Effector memory CD8-positive, alpha-beta T cell (primary cell): ENCODE measurements around the gene ASPRV1.
A peak's percentile ranks its signal among the peaks of the same experiment; 100 is the strongest.

Source experiments
- ATAC-seq: fragments of 150-1000 bp; cut with Tn5 transposase; replicated peaks from 2 replicates; pipeline ENCODE4 v1.10.0; 2021; ENCODE audit warnings: mild to moderate bottlenecking, moderate library complexity
- DNase-seq, 3 experiments: peaks; one replicate each; pipeline ENCODE4 v3.0.0; 2021
- H3K27ac Mint-ChIP-seq, 2 donors: one replicate each; pipeline ENCODE4 v1.8.0; 2022; ENCODE audit warnings: mild to moderate bottlenecking in 2 of 2, mixed read lengths in 2 of 2, moderate library complexity in 2 of 2
- H3K27me3 Mint-ChIP-seq, 2 donors: one replicate each; pipeline ENCODE4 v1.8.0; 2022; ENCODE audit warnings: mixed read lengths in 2 of 2
- H3K36me3 Mint-ChIP-seq: one replicate; pipeline ENCODE4 v1.8.0; 2022; ENCODE audit warnings: mild to moderate bottlenecking, moderate library complexity, mixed read lengths; ENCODE audit not compliant: insufficient read depth
- H3K4me1 Mint-ChIP-seq, 2 donors: one replicate each; pipeline ENCODE4 v1.8.0; 2022; ENCODE audit warnings: low read depth in 2 of 2, mixed read lengths in 2 of 2
- H3K4me3 Mint-ChIP-seq, 2 donors: one replicate each; pipeline ENCODE4 v1.8.0; 2022; ENCODE audit warnings: mild to moderate bottlenecking in 2 of 2, mixed read lengths in 2 of 2, moderate library complexity in 2 of 2
- H3K9me3 Mint-ChIP-seq, 2 donors: one replicate each; pipeline ENCODE4 v1.8.0; 2022; ENCODE audit warnings: mixed read lengths in 2 of 2

Gene ASPRV1

DNA sequence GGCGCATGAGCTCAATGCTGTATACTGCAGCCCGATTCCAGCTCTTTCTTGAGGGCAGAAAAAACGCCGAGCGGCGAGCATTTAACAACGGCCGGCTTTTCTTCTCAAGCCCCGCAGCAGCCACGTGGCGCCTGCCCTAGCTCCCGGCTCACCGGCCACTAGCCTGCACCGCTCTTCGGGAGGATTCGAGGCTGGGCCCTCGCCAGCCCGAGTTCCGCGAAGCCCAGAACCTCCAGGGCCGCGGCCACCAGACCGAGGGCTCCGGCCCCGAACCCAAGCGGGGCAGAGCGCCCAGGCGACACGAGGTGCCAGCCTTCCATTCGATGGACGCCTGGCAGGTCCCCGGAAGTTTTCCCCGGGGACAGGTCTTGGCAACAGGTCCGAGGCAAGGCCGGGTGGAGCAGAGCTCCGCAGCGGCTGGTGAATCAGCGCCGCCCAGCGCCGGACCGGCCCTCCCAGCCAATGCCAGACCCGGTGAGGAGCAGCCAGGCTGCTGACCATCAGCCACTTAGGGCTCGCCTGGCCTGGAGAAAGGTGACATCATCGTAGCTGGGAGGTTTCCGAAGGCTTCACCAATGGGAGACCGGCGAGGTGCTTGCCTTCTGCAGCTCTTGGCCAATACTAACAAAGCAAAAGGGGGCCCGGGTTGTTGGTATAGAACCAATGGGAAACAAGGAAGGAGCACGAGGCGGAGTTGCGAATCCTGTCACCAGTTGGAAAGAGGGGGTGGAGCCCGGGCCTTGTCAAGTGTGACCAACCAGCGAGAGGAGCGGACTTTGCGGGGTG, 47.1 kb downstream of the ASPRV1 start:
- Mint-ChIP-seq H3K4me1 (peaks cover 11% of the 10 kb centered on the region in 2 donors), H3K36me3 (peaks cover 49% of the 10 kb centered on the region), H3K27ac (peak overlapping the region; percentile 87 to 93), H3K4me3 (peak overlapping the region; percentile 85 to 86), H3K27me3 (no peaks in the 10 kb centered on the region), H3K9me3 (no peaks in the 10 kb centered on the region)
- ATAC-seq (peak; percentile 87), DNase-seq (peak in 1 of 3 experiments; percentile 100)

DNA sequence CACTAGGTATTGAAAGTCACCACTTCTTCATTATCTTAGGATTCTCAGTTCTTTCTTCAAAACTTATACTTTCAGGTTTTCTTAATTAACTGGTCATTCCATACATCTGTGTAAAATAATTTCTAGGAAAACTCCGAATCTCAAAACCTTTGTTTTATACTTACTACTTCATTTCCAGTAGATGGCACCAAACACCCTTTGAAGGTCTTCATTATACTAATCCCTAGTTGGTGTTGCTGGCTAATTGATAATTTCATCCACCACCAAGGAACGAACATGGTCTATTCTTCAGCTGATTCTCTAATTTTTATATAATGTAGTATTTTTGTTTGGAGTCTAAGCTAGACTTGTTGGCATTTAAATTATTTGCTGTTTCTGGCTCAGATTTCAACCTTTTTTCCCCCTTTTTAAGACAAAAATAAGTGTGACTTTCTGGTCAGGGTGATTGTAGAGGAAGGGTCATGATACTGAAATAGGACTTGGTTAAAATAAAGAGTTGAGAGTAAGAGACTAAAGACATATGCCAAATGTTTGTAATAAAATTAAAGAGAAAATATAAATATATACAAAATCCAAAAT, 49.4 kb downstream of the ASPRV1 start:
- peak in 1 of 3 experiments; percentile 23 for DNase-seq
- Mint-ChIP-seq H3K9me3 (no peaks in the 10 kb centered on the region), H3K4me1 (peaks cover 4 to 9% of the 10 kb centered on the region in 2 donors), H3K27me3 (no peaks in the 10 kb centered on the region), H3K36me3 (peaks cover 53% of the 10 kb centered on the region), H3K4me3 (peak overlapping the region in 1 of 2 donors; percentile 35), H3K27ac (peak overlapping the region in 1 of 2 donors; percentile 26)
- no peak for ATAC-seq
